K562 treated with DMSO at 1 percent for 48 hours (cell line): ENCODE results near the gene SPESP1. TPM values are rescaled to one million over a fixed set of nuclear protein-coding genes. Genes with fewer than 3 reads are reported as not detected.

Experiments
- total RNA-seq: library from RNA; unstranded; fragments of 300-600 nt; gene quantifications from 2 replicates; pipeline ENCODE4 v1.2.3, GENCODE V29; 2022; ENCODE audit warnings: low replicate concordance; ENCODE audit errors: extremely low read depth

The SPESP1 gene
- not detected in 2 replicates for total RNA-seq

GRCh38 chr15:68930268-68931022, at the start of gene SPESP1:
SPESP1 (plus strand) TSS chr15:68930525; CDS start chr15:68930654, 129 bp downstream.

Other genes starting within 250 kb of the SPESP1 start
- gene ANP32A, start 109.6 kb upstream of the SPESP1 start, total RNA-seq = not detected in 2 replicates
- gene NOX5, start 84.2 kb downstream of the SPESP1 start, total RNA-seq = not detected in 2 replicates
- not detected in 2 replicates for gene GLCE, start 230.1 kb downstream of the SPESP1 start, total RNA-seq